Astrocyte of the cerebellum (primary cell): ENCODE results near the gene SLC29A3.

Source experiments
- DNase-seq: peaks from one replicate; pipeline ENCODE4 v3.0.0-alpha.2; 2011; ENCODE audit warnings: low read depth
- H3K4me3 ChIP-seq: 2 replicates; pipeline ENCODE4 v1.5.1; 2011; ENCODE audit warnings: mild to moderate bottlenecking, low read depth, low read length, moderate library complexity
- CTCF ChIP-seq: IDR thresholded peaks from 2 replicates; pipeline ENCODE4 v1.5.1; 2012; ENCODE audit warnings: low read length, low read depth, moderate library complexity, mild to moderate bottlenecking; ENCODE audit errors: missing control alignments
- in situ Hi-C: cut with HindIII; loops from 2 replicates; pipeline ENCODE4 v1.10.0; 2017; ENCODE audit warnings: low sequenced_read_pairs

The SLC29A3 gene

GRCh38 chr10:71319800-71320392 lies 837 bp downstream of the SLC29A3 start:
- H3K4me3 ChIP-seq = peak overlapping the region; percentile 69
- TF ChIP-seq CTCF = no peak
- in situ Hi-C loops = no loop called here
- no peak for DNase-seq

- in situ Hi-C loops = no loop called here
- DNase-seq = no peak
- TF ChIP-seq CTCF = no peak
- H3K4me3 ChIP-seq = no peak overlapping the region
Observed at GRCh38 chr10:71320592-71320991, 1.5 kb downstream of the SLC29A3 start.

- H3K4me3 ChIP-seq = no peak overlapping the region
- in situ Hi-C loops = no loop called here
- DNase-seq = no peak
- no peak for TF ChIP-seq CTCF
Observed at GRCh38 chr10:71321386-71321785, 2.3 kb downstream of the SLC29A3 start.

- DNase-seq = no peak
- no peak overlapping the region for H3K4me3 ChIP-seq
- no peak for TF ChIP-seq CTCF
- in situ Hi-C loops = no loop called here
Observed at GRCh38 chr10:71323407-71323806, 4.3 kb downstream of the SLC29A3 start.

GRCh38 chr10:71324743-71325142 lies 5.7 kb downstream of the SLC29A3 start:
- no peak for DNase-seq
- in situ Hi-C loops = no loop called here
- H3K4me3 ChIP-seq = no peak overlapping the region
- TF ChIP-seq CTCF = no peak

GRCh38 chr10:71325267-71325666 lies 6.2 kb downstream of the SLC29A3 start:
- in situ Hi-C loops = no loop called here
- no peak for TF ChIP-seq CTCF
- DNase-seq = no peak

More at GRCh38 chr10:71325267-71325666, 6.2 kb downstream of the SLC29A3 start:
- H3K4me3 ChIP-seq = no peak overlapping the region
